HG03342 (cell line): ENCODE data around the gene CARD9.

ENCODE experiments used
- ATAC-seq: cut with Tn5 transposase; IDR thresholded peaks from one replicate; pipeline ENCODE4 v1.9.1; 2021; ENCODE audit warnings: mild to moderate bottlenecking, moderate library complexity; ENCODE audit not compliant: unreplicated experiment

The CARD9 gene

GRCh38 chr9:136351252-136351800, 22.1 kb downstream of the CARD9 start:
- ATAC-seq = no peak

GRCh38 chr9:136349546-136349945, 23.9 kb downstream of the CARD9 start:
- ATAC-seq = no peak

GRCh38 chr9:136348691-136349090, 24.8 kb downstream of the CARD9 start:
- no peak for ATAC-seq

GRCh38 chr9:136347472-136348256, 25.8 kb downstream of the CARD9 start:
- no peak for ATAC-seq

GRCh38 chr9:136346927-136347465, 26.5 kb downstream of the CARD9 start:
- no peak for ATAC-seq

GRCh38 chr9:136346157-136346481, 27.4 kb downstream of the CARD9 start:
- no peak for ATAC-seq

- ATAC-seq = no peak
These were observed 27.9 kb downstream of the CARD9 start for GRCh38 chr9:136345281-136346156.

- ATAC-seq = no peak
These were observed 28.8 kb downstream of the CARD9 start for GRCh38 chr9:136344544-136345280.

- no peak for ATAC-seq
These were observed 29.6 kb downstream of the CARD9 start for GRCh38 chr9:136343884-136344269.

- ATAC-seq = no peak
These were observed 30.2 kb downstream of the CARD9 start for GRCh38 chr9:136343121-136343883.

GRCh38 chr9:136342181-136343120, 31.0 kb downstream of the CARD9 start:
- ATAC-seq = no peak

- ATAC-seq = no peak
These were observed 31.7 kb downstream of the CARD9 start for GRCh38 chr9:136341769-136342168.

GRCh38 chr9:136341042-136341655, 32.3 kb downstream of the CARD9 start:
- ATAC-seq = no peak

GRCh38 chr9:136340356-136341041, 33.0 kb downstream of the CARD9 start:
- no peak for ATAC-seq

- ATAC-seq = no peak
These were observed 33.5 kb downstream of the CARD9 start for GRCh38 chr9:136339958-136340310.

- no peak for ATAC-seq
These were observed 34.1 kb downstream of the CARD9 start for GRCh38 chr9:136339173-136339957.

GRCh38 chr9:136338511-136338910, 35.0 kb downstream of the CARD9 start:
- ATAC-seq = no peak
